ENCODE measurements around the gene DCTN4.

DNA sequence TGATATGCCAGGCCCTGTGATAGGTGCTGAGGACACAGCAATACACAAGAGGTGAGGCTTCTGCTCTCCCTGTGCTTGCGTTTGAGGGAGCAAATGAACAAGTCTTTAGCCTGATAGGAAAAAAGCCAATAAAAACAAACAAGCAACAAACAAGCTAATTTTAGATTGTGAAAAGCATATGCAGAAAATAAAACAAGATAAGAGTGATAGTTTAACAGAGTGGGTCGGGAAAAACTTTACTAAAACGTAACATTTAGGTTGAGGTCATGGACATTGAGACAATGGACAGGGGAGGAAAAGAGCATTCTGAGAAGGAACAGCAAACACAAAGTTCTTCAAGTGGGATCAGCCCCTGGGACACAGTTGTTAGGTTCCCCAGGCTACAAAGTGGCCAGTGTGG, 24.0 kb upstream of the DCTN4 start:
- TF ChIP-seq POLR2A (IDR thresholded peaks at IDR 0.05; ENCODE audit: low read length) (no peak), BHLHE40 (IDR thresholded peaks at IDR 0.05; ENCODE audit: low read depth, low read length) (no peak), RFX5 (IDR thresholded peaks at IDR 0.05) (no peak), MYC (IDR thresholded peaks at IDR 0.05; ENCODE audit: borderline replicate concordance, low read length) (no peak)
- TF ChIP-seq, protein P1, sequence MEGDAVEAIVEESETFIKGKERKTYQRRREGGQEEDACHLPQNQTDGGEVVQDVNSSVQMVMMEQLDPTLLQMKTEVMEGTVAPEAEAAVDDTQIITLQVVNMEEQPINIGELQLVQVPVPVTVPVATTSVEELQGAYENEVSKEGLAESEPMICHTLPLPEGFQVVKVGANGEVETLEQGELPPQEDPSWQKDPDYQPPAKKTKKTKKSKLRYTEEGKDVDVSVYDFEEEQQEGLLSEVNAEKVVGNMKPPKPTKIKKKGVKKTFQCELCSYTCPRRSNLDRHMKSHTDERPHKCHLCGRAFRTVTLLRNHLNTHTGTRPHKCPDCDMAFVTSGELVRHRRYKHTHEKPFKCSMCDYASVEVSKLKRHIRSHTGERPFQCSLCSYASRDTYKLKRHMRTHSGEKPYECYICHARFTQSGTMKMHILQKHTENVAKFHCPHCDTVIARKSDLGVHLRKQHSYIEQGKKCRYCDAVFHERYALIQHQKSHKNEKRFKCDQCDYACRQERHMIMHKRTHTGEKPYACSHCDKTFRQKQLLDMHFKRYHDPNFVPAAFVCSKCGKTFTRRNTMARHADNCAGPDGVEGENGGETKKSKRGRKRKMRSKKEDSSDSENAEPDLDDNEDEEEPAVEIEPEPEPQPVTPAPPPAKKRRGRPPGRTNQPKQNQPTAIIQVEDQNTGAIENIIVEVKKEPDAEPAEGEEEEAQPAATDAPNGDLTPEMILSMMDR (IDR thresholded peaks at IDR 0.05): no peak
